A549 (cell line): ENCODE measurements around the gene SERTAD2.

Experiments
- CBX8 ChIP-seq: fragments of 200-600 bp; sonication (generic); IDR thresholded peaks from 2 replicates; pipeline ENCODE4 v1.6.1; 2016
- CEBPB ChIP-seq, 2 experiments: fragments of >200 bp in 1 of 2; sonication (Bioruptor Twin) in 1 of 2; formaldehyde crosslinking in 1 of 2; IDR thresholded peaks; 2 replicates each; pipeline ENCODE4 v1.6.1; 2012 to 2016
- HES2 ChIP-seq: fragments of >200 bp; sonication (Bioruptor Twin); formaldehyde crosslinking; IDR thresholded peaks from 2 replicates; pipeline ENCODE4 v1.6.1; 2016
- MAX ChIP-seq: IDR thresholded peaks from 2 replicates; pipeline ENCODE4 v1.6.1; 2012
- NFE2L2 ChIP-seq: fragments of 150-350 bp; conservative IDR thresholded peaks from 2 replicates; pipeline ENCODE4 v1.6.1; 2014; ENCODE audit warnings: low read length
- PBX3 ChIP-seq: IDR thresholded peaks from 2 replicates; pipeline ENCODE4 v1.6.1; 2012
- POLR2AphosphoS2 ChIP-seq: conservative IDR thresholded peaks from 2 replicates; pipeline ENCODE4 v1.6.1; 2012; ENCODE audit warnings: low read length, improper control_type of control experiment, inconsistent platforms
- RCOR1 ChIP-seq: fragments of 150-350 bp; IDR thresholded peaks from 2 replicates; pipeline ENCODE4 v1.6.1; 2014; ENCODE audit warnings: antibody characterized with exemption, low read length, low read depth
- USF2 ChIP-seq: fragments of 450-650 bp; IDR thresholded peaks from 2 replicates; pipeline ENCODE4 v1.6.1; 2014; ENCODE audit warnings: antibody characterized with exemption
- TF ChIP-seq, protein P1 (sequence below): fragments of >200 bp; sonication (Bioruptor Twin); formaldehyde crosslinking; IDR thresholded peaks from 3 replicates; pipeline ENCODE4 v1.5.1; 2016
- TF ChIP-seq, protein P2 (sequence below): fragments of 200-600 bp; sonication (generic); IDR thresholded peaks from 2 replicates; pipeline ENCODE4 v1.6.1; 2016; ENCODE audit warnings: antibody characterized with exemption, mild to moderate bottlenecking, moderate library complexity

DNA sequence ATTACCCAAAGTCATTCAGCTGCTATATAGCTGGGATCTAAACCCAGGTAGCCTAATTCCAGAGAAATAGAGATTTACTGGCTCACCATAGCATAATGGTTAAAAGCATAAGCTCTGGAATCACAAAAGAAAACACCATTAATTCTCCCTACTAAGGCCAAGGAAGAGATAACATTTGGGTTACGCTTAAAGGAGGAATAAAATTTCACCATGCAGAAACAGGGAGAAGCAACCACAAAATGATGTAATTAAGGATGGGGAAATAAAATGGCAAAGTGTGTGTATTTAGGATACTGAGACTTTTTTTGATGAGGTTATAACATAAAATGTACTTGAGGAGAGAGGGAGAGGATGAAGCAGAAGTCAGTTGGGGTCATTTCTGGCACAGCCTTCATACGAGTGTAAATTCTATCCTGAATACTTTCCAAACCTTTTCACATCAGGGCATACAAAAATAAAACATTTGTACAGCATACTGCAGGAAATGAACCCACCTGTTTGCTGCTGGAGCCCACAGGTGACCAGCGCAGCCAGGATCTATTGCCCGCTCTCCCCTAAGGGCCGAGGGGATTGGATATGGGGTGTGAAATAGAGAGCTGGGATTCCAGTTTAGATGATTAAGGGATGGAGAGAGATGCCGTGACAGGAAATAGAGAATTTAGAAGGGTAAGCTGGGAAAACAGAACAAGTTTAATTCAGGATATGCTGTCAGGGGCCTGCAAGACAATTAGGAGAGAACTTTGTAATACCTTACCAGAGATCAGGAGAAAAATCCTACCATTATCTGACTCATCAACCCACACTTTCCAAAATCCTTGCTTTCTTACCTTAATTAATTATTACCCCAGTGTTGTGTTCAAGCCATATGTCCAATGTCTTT is 43.8 kb upstream of the SERTAD2 start:
- TF ChIP-seq PBX3: no peak
- no peak for TF ChIP-seq USF2
- TF ChIP-seq MAX: no peak
- TF ChIP-seq CBX8: no peak
- TF ChIP-seq CEBPB (IDR thresholded peaks at IDR 0.05): no peak
- TF ChIP-seq, protein P1, sequence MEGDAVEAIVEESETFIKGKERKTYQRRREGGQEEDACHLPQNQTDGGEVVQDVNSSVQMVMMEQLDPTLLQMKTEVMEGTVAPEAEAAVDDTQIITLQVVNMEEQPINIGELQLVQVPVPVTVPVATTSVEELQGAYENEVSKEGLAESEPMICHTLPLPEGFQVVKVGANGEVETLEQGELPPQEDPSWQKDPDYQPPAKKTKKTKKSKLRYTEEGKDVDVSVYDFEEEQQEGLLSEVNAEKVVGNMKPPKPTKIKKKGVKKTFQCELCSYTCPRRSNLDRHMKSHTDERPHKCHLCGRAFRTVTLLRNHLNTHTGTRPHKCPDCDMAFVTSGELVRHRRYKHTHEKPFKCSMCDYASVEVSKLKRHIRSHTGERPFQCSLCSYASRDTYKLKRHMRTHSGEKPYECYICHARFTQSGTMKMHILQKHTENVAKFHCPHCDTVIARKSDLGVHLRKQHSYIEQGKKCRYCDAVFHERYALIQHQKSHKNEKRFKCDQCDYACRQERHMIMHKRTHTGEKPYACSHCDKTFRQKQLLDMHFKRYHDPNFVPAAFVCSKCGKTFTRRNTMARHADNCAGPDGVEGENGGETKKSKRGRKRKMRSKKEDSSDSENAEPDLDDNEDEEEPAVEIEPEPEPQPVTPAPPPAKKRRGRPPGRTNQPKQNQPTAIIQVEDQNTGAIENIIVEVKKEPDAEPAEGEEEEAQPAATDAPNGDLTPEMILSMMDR: no peak
- no peak for TF ChIP-seq NFE2L2
- TF ChIP-seq RCOR1: no peak
- TF ChIP-seq, protein P2, sequence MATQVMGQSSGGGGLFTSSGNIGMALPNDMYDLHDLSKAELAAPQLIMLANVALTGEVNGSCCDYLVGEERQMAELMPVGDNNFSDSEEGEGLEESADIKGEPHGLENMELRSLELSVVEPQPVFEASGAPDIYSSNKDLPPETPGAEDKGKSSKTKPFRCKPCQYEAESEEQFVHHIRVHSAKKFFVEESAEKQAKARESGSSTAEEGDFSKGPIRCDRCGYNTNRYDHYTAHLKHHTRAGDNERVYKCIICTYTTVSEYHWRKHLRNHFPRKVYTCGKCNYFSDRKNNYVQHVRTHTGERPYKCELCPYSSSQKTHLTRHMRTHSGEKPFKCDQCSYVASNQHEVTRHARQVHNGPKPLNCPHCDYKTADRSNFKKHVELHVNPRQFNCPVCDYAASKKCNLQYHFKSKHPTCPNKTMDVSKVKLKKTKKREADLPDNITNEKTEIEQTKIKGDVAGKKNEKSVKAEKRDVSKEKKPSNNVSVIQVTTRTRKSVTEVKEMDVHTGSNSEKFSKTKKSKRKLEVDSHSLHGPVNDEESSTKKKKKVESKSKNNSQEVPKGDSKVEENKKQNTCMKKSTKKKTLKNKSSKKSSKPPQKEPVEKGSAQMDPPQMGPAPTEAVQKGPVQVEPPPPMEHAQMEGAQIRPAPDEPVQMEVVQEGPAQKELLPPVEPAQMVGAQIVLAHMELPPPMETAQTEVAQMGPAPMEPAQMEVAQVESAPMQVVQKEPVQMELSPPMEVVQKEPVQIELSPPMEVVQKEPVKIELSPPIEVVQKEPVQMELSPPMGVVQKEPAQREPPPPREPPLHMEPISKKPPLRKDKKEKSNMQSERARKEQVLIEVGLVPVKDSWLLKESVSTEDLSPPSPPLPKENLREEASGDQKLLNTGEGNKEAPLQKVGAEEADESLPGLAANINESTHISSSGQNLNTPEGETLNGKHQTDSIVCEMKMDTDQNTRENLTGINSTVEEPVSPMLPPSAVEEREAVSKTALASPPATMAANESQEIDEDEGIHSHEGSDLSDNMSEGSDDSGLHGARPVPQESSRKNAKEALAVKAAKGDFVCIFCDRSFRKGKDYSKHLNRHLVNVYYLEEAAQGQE: no peak
- TF ChIP-seq HES2: no peak
- no peak for TF ChIP-seq POLR2AphosphoS2
